GM10266 (cell line): ENCODE data around the gene RAPGEF4.

ENCODE experiments used
- DNase-seq: peaks from one replicate; pipeline ENCODE4 v3.0.0; 2012; ENCODE audit errors: extremely low spot score
- CTCF ChIP-seq: IDR thresholded peaks from 2 replicates; pipeline ENCODE4 v1.5.1; 2012; ENCODE audit warnings: mild to moderate bottlenecking, low read depth; ENCODE audit not compliant: control insufficient read depth, insufficient read depth; ENCODE audit errors: missing control alignments

The RAPGEF4 gene

GRCh38 chr2:173094731-173095130 lies 359.1 kb downstream of the RAPGEF4 start:
- TF ChIP-seq CTCF = no peak
- no peak for DNase-seq

GRCh38 chr2:173095356-173095755 lies 359.7 kb downstream of the RAPGEF4 start:
- no peak for DNase-seq
- no peak for TF ChIP-seq CTCF

GRCh38 chr2:173099271-173099670 lies 363.6 kb downstream of the RAPGEF4 start:
- no peak for TF ChIP-seq CTCF
- DNase-seq = no peak

GRCh38 chr2:173099804-173100203 lies 364.2 kb downstream of the RAPGEF4 start:
- no peak for TF ChIP-seq CTCF
- DNase-seq = no peak

GRCh38 chr2:173101687-173102086 lies 366.0 kb downstream of the RAPGEF4 start:
- TF ChIP-seq CTCF = no peak
- DNase-seq = peak; percentile 44
